Epithelial cell of esophagus (primary cell): ENCODE data around the gene MIXL1.

ENCODE experiments used
- DNase-seq: peaks from one replicate; pipeline ENCODE4 v3.0.0; 2010; ENCODE audit warnings: low read depth
- H3K4me3 ChIP-seq: 2 replicates; pipeline ENCODE4 v1.5.1; 2011; ENCODE audit warnings: mild to moderate bottlenecking, low read length, control low read depth
- CTCF ChIP-seq: IDR thresholded peaks from 2 replicates; pipeline ENCODE4 v1.5.1; 2011; ENCODE audit warnings: low read depth, mild to moderate bottlenecking, low read length, control low read depth, inconsistent platforms; ENCODE audit not compliant: insufficient read depth; ENCODE audit errors: missing control alignments

Gene MIXL1

DNA sequence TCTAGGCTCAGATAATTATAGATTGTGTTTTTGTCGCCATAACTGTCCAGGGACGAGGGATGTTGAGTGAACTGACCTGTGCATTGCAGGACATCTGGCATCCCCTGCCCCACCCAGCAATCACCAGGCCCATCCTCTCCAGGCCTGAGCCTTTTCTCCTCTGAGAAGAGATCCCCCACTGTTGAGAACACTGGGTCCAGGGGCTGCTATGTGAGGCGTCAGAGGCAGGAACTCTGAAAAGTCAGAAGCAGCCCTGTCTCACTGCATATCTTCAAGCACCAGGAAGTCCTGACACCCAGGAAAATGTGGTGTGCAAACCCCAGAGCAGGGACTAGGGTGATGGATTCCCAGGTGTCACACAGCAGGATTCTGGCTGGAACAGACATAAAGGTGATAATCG is 19.8 kb upstream of the MIXL1 start:
- no peak overlapping the region for H3K4me3 ChIP-seq
- no peak for TF ChIP-seq CTCF
- DNase-seq, result no peak

DNA sequence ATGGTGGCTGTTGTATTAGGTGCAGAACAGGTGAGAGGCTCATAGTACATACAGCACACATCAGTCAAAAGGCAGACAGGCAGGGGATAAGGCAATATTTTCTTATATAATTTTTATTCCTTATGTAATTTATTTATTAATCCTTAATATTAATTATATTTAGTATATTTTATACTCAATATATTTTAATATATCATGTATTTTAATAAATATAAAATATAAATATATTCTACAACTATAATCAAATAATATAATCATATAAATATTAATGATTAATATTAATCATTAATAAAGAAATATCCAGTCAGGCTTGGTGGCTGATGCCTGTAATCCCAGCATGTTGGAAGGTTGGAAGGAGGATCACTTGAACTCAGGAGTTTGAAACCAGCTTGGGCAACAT is 19.3 kb upstream of the MIXL1 start:
- DNase-seq, result no peak
- no peak for TF ChIP-seq CTCF
- no peak overlapping the region for H3K4me3 ChIP-seq

- no peak for TF ChIP-seq CTCF
- H3K4me3 ChIP-seq, result no peak overlapping the region
- no peak for DNase-seq
Measured at GRCh38 chr1:226207048-226207447, 16.4 kb upstream of the MIXL1 start.

GRCh38 chr1:226209307-226210059 is 14.0 kb upstream of the MIXL1 start:
- H3K4me3 ChIP-seq, result no peak overlapping the region
- DNase-seq, result no peak
- TF ChIP-seq CTCF, result no peak

DNA sequence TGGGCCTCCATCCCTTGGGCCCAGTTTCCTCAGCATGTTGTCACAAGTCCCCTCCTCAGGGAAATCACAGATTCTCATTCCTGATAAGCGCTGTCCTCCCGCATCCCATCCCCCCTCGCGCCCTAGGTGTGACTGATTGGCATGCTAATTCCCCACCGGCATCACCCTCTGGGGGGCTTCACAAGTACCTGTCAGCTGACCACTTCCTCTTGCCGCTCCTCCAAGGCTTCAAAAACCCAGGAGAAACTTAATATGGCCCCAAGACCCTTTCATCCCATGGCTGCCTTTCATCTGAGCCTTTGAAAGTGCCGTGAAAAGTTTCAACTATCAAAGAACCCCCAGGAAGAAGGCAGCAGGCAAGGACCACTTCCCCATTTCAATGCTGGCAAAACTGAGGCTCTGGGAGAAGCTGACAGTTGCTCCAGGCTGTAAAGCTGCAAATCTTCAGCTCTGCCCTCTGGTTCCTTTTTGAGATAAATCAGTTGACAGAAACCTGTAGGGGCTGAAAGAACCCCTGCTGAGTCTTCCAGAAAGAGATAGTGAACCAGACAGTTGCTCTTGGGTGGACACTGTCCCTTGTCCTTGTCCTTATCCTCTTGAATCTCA is 12.8 kb upstream of the MIXL1 start:
- no peak for TF ChIP-seq CTCF
- DNase-seq, result no peak
- no peak overlapping the region for H3K4me3 ChIP-seq

DNA sequence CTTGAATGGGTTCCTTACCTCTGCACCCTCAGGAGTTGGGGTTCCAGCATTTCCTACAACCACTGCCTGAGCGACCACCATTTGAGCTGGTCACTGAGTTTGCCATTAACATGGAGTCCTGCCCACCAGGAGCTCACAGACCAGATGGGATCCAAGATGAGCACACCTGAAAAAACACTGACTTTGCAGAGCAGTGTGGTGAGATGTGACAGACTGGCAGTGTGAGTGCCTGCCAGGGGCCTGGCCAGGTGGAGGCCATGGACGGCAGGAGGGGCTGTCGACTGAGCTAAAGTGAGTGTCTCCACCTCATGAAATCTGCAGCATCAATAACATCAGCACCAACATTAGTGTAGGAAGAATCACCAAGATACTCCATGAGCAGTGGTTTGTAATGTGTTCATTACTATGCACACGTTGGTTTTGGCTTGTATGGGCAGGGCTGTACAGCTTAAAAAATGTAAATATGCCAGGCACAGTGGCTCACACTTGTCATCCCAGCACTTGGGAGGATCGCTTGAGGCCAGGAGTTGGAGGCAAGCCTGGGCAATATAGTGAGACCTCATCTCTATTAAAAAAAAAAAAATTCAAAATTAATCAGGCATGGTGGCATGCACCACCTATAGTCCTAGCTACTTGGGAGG is 12.2 kb upstream of the MIXL1 start:
- TF ChIP-seq CTCF, result no peak
- no peak overlapping the region for H3K4me3 ChIP-seq
- peak; percentile 28 for DNase-seq
